Kidney tubule cell (primary cell): ENCODE data around the gene CLSTN1.
"Not testable (repeated sequence)": the region's sequence is repeated elsewhere in the genome, so short reads cannot be mapped to it uniquely, and the experiment has no call there.

Experiments used
- DNase-seq: peaks from one replicate; pipeline ENCODE4 v3.0.0-alpha.2; 2018; ENCODE audit warnings: low spot score

The CLSTN1 gene

GRCh38 chr1:9729523-9729922 lies 94.2 kb downstream of the CLSTN1 start:
- DNase-seq, result no peak

GRCh38 chr1:9728451-9729295 lies 95.1 kb downstream of the CLSTN1 start:
- no peak for DNase-seq

- no peak for DNase-seq
These were observed 96.7 kb downstream of the CLSTN1 start for GRCh38 chr1:9726905-9727595.

GRCh38 chr1:9726406-9726805 lies 97.4 kb downstream of the CLSTN1 start:
- no peak for DNase-seq

- peak; percentile 66 for DNase-seq
These were observed 98.9 kb downstream of the CLSTN1 start for GRCh38 chr1:9724706-9725476.

- DNase-seq, result no peak
These were observed 99.8 kb downstream of the CLSTN1 start for GRCh38 chr1:9723926-9724325.

GRCh38 chr1:9723068-9723805 lies 100.5 kb downstream of the CLSTN1 start:
- no peak for DNase-seq

- no peak for DNase-seq
These were observed 101.4 kb downstream of the CLSTN1 start for GRCh38 chr1:9722378-9722749.

GRCh38 chr1:9721606-9722377 lies 102.0 kb downstream of the CLSTN1 start:
- DNase-seq, result peak; percentile 25

- no peak for DNase-seq
These were observed 102.8 kb downstream of the CLSTN1 start for GRCh38 chr1:9720785-9721605.

- DNase-seq, result no peak
These were observed 103.6 kb downstream of the CLSTN1 start for GRCh38 chr1:9719978-9720722.

- no peak for DNase-seq
These were observed 105.6 kb downstream of the CLSTN1 start for GRCh38 chr1:9718006-9718680.

- DNase-seq, result peak; percentile 53
These were observed 106.4 kb downstream of the CLSTN1 start for GRCh38 chr1:9717193-9718005.

- no peak for DNase-seq
These were observed 107.2 kb downstream of the CLSTN1 start for GRCh38 chr1:9716404-9717192.

GRCh38 chr1:9715536-9716226 lies 108.1 kb downstream of the CLSTN1 start:
- DNase-seq, result no peak

GRCh38 chr1:9714257-9714718 lies 109.5 kb downstream of the CLSTN1 start:
- DNase-seq, result no peak

- DNase-seq, result not testable (repeated sequence)
These were observed 111.0 kb downstream of the CLSTN1 start for GRCh38 chr1:9712767-9713166.
